A549 (cell line): ENCODE data around the gene RUNX1. TPM values are rescaled to one million over a fixed set of nuclear protein-coding genes. Genes with fewer than 3 reads are reported as not detected.

Experiments
- ATAC-seq, 2 experiments: fragments of 200-7000 bp in 1 of 2; fragments of >200 bp in 1 of 2; cut with Nextera tagmentation in 1 of 2; cut with Tn5 transposase in 1 of 2; 3 replicates each; pipeline versions ENCODE4 v1.8.0 to v1.9.1; 2018 to 2020; ENCODE audit warnings: mild to moderate bottlenecking in 1 of 2, moderate library complexity in 1 of 2
- CTCF ChIA-PET: fragments of 300-600 bp; sonication (Branson Sonifier 250); formaldehyde crosslinking; extraction: SDS; loops from one replicate; lab custom pipeline; 2021; ENCODE audit warnings: antibody characterized with exemption, inconsistent platforms; lab: Yijun Ruan, JAX
- POLR2A ChIA-PET: fragments of 350-600 bp; formaldehyde crosslinking; extraction: SDS; loops from one replicate; lab custom pipeline; 2021; ENCODE audit warnings: antibody characterized with exemption, inconsistent platforms; lab: Yijun Ruan, JAX
- DNase-seq, 2 experiments: peaks; one replicate each; pipeline versions ENCODE4 v3.0.0 to v3.0.0-alpha.2; 2011 to 2016; ENCODE audit warnings: low read depth in 1 of 2, low spot score in 1 of 2
- FAIRE-seq: peaks from 2 replicates; lab custom pipeline; 2011; peaks lifted over from hg19 to GRCh38; lab: Jason Lieb, UNC
- H3K27ac ChIP-seq, 2 experiments: fragments of >200 bp; sonication (Bioruptor Twin); formaldehyde crosslinking; 3 replicates each; pipeline ENCODE4 v1.5.1; 2016 to 2017
- H3K4me1 ChIP-seq: fragments of >200 bp; sonication (Bioruptor Twin); formaldehyde crosslinking; 3 replicates; pipeline ENCODE4 v1.6.1; 2016
- H3K4me2 ChIP-seq: fragments of >200 bp; sonication (Bioruptor Twin); formaldehyde crosslinking; 3 replicates; pipeline ENCODE4 v1.6.1; 2016
- H3K4me3 ChIP-seq: fragments of >200 bp; sonication (Bioruptor Twin); formaldehyde crosslinking; 3 replicates; pipeline ENCODE4 v1.5.1; 2016
- H3K9me3 ChIP-seq: fragments of >200 bp; sonication (Bioruptor Twin); formaldehyde crosslinking; 3 replicates; pipeline ENCODE4 v1.6.1; 2016
- BHLHE40 ChIP-seq: IDR thresholded peaks from 2 replicates; pipeline ENCODE4 v1.6.1; 2012; ENCODE audit warnings: low read depth, low read length, inconsistent platforms
- CHD4 ChIP-seq: fragments of 200-600 bp; sonication (generic); IDR thresholded peaks from 2 replicates; pipeline ENCODE4 v1.6.1; 2016; ENCODE audit warnings: antibody characterized with exemption, mild to moderate bottlenecking, borderline replicate concordance
- EP300 ChIP-seq, 2 experiments: fragments of >200 bp; sonication (Bioruptor Twin); formaldehyde crosslinking; IDR thresholded peaks; 2 replicates in 1 of 2; 3 replicates in 1 of 2; pipeline ENCODE4 v1.6.1; 2016 to 2017
- FOSL2 ChIP-seq, 2 experiments: fragments of 450-650 bp in 1 of 2; fragments of >200 bp in 1 of 2; sonication (Bioruptor Twin) in 1 of 2; formaldehyde crosslinking; IDR thresholded peaks; 2 replicates each; pipeline versions ENCODE4 v1.5.0 to v1.6.1; 2016 to 2020; ENCODE audit warnings: mild to moderate bottlenecking in 1 of 2, moderate library complexity in 1 of 2
- GATA3 ChIP-seq: IDR thresholded peaks from 2 replicates; pipeline ENCODE4 v1.6.1; 2012; ENCODE audit warnings: borderline replicate concordance
- JUNB ChIP-seq: fragments of >200 bp; sonication (Bioruptor Twin); formaldehyde crosslinking; IDR thresholded peaks from 2 replicates; pipeline ENCODE4 v1.6.1; 2016
- KDM5A ChIP-seq: fragments of 200-600 bp; sonication (generic); IDR thresholded peaks from 2 replicates; pipeline ENCODE4 v1.6.1; 2016; ENCODE audit warnings: antibody characterized with exemption, mild to moderate bottlenecking
- MAFK ChIP-seq: fragments of 450-650 bp; IDR thresholded peaks from 2 replicates; pipeline ENCODE4 v1.6.1; 2014; ENCODE audit not compliant: partially characterized antibody
- MAZ ChIP-seq: fragments of 150-350 bp; IDR thresholded peaks from 2 replicates; pipeline ENCODE4 v1.6.1; 2014; ENCODE audit warnings: antibody characterized with exemption, low read depth, low read length, borderline replicate concordance
- NFE2L2 ChIP-seq: fragments of 150-350 bp; conservative IDR thresholded peaks from 2 replicates; pipeline ENCODE4 v1.6.1; 2014; ENCODE audit warnings: low read length
- NPAS2 ChIP-seq: fragments of 250-450 bp; sonication (Bioruptor Pico); IDR thresholded peaks from 2 replicates; pipeline ENCODE4 v1.8.0; 2022; ENCODE audit warnings: mild to moderate bottlenecking, moderate library complexity, borderline replicate concordance
- NR3C1 ChIP-seq: fragments of >200 bp; sonication (Bioruptor Twin); formaldehyde crosslinking; IDR thresholded peaks from 3 replicates; pipeline ENCODE4 v1.6.1; 2017
- SMC3 ChIP-seq: fragments of >200 bp; sonication (Bioruptor Twin); formaldehyde crosslinking; IDR thresholded peaks from 3 replicates; pipeline ENCODE4 v1.6.1; 2018; ENCODE audit warnings: inconsistent platforms
- TFCP2L1 ChIP-seq: fragments of 250-450 bp; sonication (Bioruptor Pico); IDR thresholded peaks from 2 replicates; pipeline ENCODE4 v1.5.0; 2021; ENCODE audit warnings: mild to moderate bottlenecking
- ZSCAN20 ChIP-seq: fragments of 250-450 bp; sonication (Bioruptor Pico); IDR thresholded peaks from 2 replicates; pipeline ENCODE4 v1.8.0; 2022; ENCODE audit warnings: mild to moderate bottlenecking, moderate library complexity
- WGBS: methylation state at CpG from one replicate; pipeline ENCODE4 v1.1.6; 2017; ENCODE audit errors: missing lambda C conversion rate; 5-methylcytosine and 5-hydroxymethylcytosine counted together
- polyA plus RNA-seq, 4 experiments: library from polyadenylated mRNA; depleted of rRNA in 3 of 4; stranded (reverse); fragments of >200 nt; fragmentation: RNase III in 1 of 4; extraction: RNeasy Plus Mini Kit Qiagen cat#74134 plus additional on column Dnase treatment in 1 of 4; gene quantifications; 2 replicates in 3 of 4; 3 replicates in 1 of 4; pipeline ENCODE4 v1.2.3, GENCODE V29; 2011 to 2017
- TF ChIP-seq, protein P1 (sequence below): IDR thresholded peaks from 2 replicates; pipeline ENCODE4 v1.6.1; 2012
- TF ChIP-seq, protein P2 (sequence below): fragments of >200 bp; sonication (Bioruptor Twin); formaldehyde crosslinking; IDR thresholded peaks from 3 replicates; pipeline ENCODE4 v1.6.1; 2016
- TF ChIP-seq, protein P3 (sequence below): fragments of >200 bp; sonication (Bioruptor Twin); formaldehyde crosslinking; IDR thresholded peaks from 3 replicates; pipeline ENCODE4 v1.5.1; 2016
- TF ChIP-seq, protein P4 (sequence below): IDR thresholded peaks from 2 replicates; pipeline ENCODE4 v1.6.1; 2012; ENCODE audit warnings: low read depth, borderline replicate concordance

RUNX1 gene
- polyA plus RNA-seq, 2 of the 4 experiments (the other 2 are of a cell fraction) = 5.5 TPM

GRCh38 chr21:35016517-35017188, 32.4 kb downstream of the RUNX1 start:
- CTCF ChIA-PET = no interaction called here
- POLR2A ChIA-PET = no interaction called here
- no peak for FAIRE-seq
- Histone ChIP-seq H3K27ac (no peak overlapping the region), H3K4me2 (no peak overlapping the region), H3K4me1 (peaks cover 23% of the 10 kb centered on the region), H3K9me3 (no peaks in the 10 kb centered on the region), H3K4me3 (no peak overlapping the region)
- no peak for TF ChIP-seq NPAS2 (CRISPR knock-in tag)
- TF ChIP-seq, protein P1, sequence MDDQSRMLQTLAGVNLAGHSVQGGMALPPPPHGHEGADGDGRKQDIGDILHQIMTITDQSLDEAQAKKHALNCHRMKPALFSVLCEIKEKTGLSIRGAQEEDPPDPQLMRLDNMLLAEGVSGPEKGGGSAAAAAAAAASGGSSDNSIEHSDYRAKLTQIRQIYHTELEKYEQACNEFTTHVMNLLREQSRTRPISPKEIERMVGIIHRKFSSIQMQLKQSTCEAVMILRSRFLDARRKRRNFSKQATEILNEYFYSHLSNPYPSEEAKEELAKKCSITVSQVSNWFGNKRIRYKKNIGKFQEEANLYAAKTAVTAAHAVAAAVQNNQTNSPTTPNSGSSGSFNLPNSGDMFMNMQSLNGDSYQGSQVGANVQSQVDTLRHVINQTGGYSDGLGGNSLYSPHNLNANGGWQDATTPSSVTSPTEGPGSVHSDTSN = no peak
- DNase-seq = no peak
- 100% methylated on average over 1 of the region's 1 CpG for whole genome bisulfite sequencing
- no peak for ATAC-seq

DNA sequence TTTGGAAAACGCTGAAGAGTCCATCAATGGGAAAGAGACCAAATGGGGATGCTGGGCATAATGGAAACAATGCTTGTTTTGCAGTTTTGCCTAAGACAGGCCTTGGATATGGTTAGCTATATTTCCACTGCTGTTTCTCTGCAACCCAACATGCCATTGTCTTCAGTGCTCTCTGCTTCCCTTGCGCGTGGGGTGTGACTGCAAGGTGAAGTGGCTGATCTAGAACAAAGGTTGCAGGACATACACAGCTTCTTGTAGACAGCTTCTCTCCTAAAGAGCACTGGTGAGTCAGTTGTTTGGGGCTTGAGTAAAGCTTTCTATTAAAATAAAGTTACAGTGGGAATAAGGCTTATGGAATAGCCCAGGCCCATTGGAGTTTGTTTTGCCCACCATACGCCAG, 33.0 kb downstream of the RUNX1 start:
- ATAC-seq (no peak), DNase-seq (no peak)
- no peaks in the 10 kb centered on the region for H3K9me3 ChIP-seq
- CTCF ChIA-PET = no interaction called here
- 74% methylated on average over 4 of the region's 4 CpGs for WGBS
- POLR2A ChIA-PET = no interaction called here
- TF ChIP-seq BHLHE40 (no peak), NPAS2 (CRISPR knock-in tag) (no peak), ZSCAN20 (no peak), MAFK (no peak)
- TF ChIP-seq, all 56 proteins: peak for 0
- no peak overlapping the region for H3K27ac ChIP-seq
- FAIRE-seq = no peak
- peaks cover 23% of the 10 kb centered on the region for H3K4me1 ChIP-seq
- H3K4me2 ChIP-seq = no peak overlapping the region
- H3K4me3 ChIP-seq = no peak overlapping the region

- ATAC-seq = no peak
These were observed 33.6 kb downstream of the RUNX1 start for GRCh38 chr21:35015435-35016024.

More at GRCh38 chr21:35015435-35016024, 33.6 kb downstream of the RUNX1 start:
- WGBS = 72% methylated on average over 5 of the region's 5 CpGs
- Histone ChIP-seq H3K4me3 (no peak overlapping the region), H3K9me3 (no peaks in the 10 kb centered on the region), H3K4me2 (no peak overlapping the region), H3K4me1 (peaks cover 17% of the 10 kb centered on the region), H3K27ac (no peak overlapping the region)
- POLR2A ChIA-PET = no interaction called here
- FAIRE-seq = no peak
- DNase-seq = no peak
- CTCF ChIA-PET = no interaction called here
- TF ChIP-seq KDM5A (no peak), NPAS2 (CRISPR knock-in tag) (no peak), TFCP2L1 (CRISPR knock-in tag) (no peak), NFE2L2 (no peak), FOSL2 (IDR thresholded peaks at IDR 0.05) (no peak), FOSL2 (CRISPR knock-in tag; IDR thresholded peaks at IDR 0.05) (no peak), GATA3 (no peak), SMC3 (no peak), BHLHE40 (no peak), JUNB (no peak), MAZ (no peak), EP300 (IDR thresholded peaks at IDR 0.05) (no peak), CHD4 (no peak), NR3C1 (no peak)
- TF ChIP-seq, protein P2, sequence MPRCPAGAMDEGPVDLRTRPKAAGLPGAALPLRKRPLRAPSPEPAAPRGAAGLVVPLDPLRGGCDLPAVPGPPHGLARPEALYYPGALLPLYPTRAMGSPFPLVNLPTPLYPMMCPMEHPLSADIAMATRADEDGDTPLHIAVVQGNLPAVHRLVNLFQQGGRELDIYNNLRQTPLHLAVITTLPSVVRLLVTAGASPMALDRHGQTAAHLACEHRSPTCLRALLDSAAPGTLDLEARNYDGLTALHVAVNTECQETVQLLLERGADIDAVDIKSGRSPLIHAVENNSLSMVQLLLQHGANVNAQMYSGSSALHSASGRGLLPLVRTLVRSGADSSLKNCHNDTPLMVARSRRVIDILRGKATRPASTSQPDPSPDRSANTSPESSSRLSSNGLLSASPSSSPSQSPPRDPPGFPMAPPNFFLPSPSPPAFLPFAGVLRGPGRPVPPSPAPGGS = no peak
- TF ChIP-seq, protein P3, sequence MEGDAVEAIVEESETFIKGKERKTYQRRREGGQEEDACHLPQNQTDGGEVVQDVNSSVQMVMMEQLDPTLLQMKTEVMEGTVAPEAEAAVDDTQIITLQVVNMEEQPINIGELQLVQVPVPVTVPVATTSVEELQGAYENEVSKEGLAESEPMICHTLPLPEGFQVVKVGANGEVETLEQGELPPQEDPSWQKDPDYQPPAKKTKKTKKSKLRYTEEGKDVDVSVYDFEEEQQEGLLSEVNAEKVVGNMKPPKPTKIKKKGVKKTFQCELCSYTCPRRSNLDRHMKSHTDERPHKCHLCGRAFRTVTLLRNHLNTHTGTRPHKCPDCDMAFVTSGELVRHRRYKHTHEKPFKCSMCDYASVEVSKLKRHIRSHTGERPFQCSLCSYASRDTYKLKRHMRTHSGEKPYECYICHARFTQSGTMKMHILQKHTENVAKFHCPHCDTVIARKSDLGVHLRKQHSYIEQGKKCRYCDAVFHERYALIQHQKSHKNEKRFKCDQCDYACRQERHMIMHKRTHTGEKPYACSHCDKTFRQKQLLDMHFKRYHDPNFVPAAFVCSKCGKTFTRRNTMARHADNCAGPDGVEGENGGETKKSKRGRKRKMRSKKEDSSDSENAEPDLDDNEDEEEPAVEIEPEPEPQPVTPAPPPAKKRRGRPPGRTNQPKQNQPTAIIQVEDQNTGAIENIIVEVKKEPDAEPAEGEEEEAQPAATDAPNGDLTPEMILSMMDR = no peak
- TF ChIP-seq, protein P4, sequence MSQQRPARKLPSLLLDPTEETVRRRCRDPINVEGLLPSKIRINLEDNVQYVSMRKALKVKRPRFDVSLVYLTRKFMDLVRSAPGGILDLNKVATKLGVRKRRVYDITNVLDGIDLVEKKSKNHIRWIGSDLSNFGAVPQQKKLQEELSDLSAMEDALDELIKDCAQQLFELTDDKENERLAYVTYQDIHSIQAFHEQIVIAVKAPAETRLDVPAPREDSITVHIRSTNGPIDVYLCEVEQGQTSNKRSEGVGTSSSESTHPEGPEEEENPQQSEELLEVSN = no peak
